Kidney epithelial cell (primary cell): ENCODE results near the gene RPS19BP1. TPM values are rescaled to one million over a fixed set of nuclear protein-coding genes. Genes with fewer than 3 reads are reported as not detected.

ENCODE experiments used
- DNase-seq: peaks from one replicate; pipeline ENCODE4 v3.0.0-alpha.2; 2010; ENCODE audit warnings: low read depth
- H3K27me3 ChIP-seq: 2 replicates; pipeline ENCODE4 v1.6.0; 2011; ENCODE audit warnings: low read length; ENCODE audit not compliant: control insufficient read depth, insufficient read depth
- H3K36me3 ChIP-seq: 2 replicates; pipeline ENCODE4 v1.5.1; 2011; ENCODE audit warnings: low read length; ENCODE audit not compliant: control insufficient read depth, insufficient read depth
- H3K4me3 ChIP-seq: 2 replicates; pipeline ENCODE4 v1.5.1; 2011; ENCODE audit warnings: low read depth, mild to moderate bottlenecking, control low read depth, low read length
- total RNA-seq: library from RNA; depleted of rRNA; stranded (reverse); fragments of >200 nt; gene quantifications from 2 replicates; pipeline ENCODE4 v1.2.3, GENCODE V29; 2015
- TF ChIP-seq, protein P1 (sequence below): IDR thresholded peaks from 2 replicates; pipeline ENCODE4 v1.5.1; 2011; ENCODE audit warnings: mild to moderate bottlenecking, moderate library complexity, low read length, control low read depth, inconsistent platforms; ENCODE audit not compliant: insufficient read depth, poor library complexity, severe bottlenecking

The RPS19BP1 gene
- total RNA-seq, 1 donor from 2014 or later, result 121 TPM

- Histone ChIP-seq H3K36me3 (peaks cover 4% of the 10 kb centered on the region), H3K4me3 (no peak overlapping the region), H3K27me3 (no peaks in the 10 kb centered on the region)
- TF ChIP-seq, protein P1, sequence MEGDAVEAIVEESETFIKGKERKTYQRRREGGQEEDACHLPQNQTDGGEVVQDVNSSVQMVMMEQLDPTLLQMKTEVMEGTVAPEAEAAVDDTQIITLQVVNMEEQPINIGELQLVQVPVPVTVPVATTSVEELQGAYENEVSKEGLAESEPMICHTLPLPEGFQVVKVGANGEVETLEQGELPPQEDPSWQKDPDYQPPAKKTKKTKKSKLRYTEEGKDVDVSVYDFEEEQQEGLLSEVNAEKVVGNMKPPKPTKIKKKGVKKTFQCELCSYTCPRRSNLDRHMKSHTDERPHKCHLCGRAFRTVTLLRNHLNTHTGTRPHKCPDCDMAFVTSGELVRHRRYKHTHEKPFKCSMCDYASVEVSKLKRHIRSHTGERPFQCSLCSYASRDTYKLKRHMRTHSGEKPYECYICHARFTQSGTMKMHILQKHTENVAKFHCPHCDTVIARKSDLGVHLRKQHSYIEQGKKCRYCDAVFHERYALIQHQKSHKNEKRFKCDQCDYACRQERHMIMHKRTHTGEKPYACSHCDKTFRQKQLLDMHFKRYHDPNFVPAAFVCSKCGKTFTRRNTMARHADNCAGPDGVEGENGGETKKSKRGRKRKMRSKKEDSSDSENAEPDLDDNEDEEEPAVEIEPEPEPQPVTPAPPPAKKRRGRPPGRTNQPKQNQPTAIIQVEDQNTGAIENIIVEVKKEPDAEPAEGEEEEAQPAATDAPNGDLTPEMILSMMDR, result no peak
- no peak for DNase-seq
Observed at GRCh38 chr22:39515266-39516050, 17.1 kb downstream of the RPS19BP1 start.

- no peak overlapping the region for H3K4me3 ChIP-seq
- peaks cover 4% of the 10 kb centered on the region for H3K36me3 ChIP-seq
- DNase-seq, result no peak
- no peaks in the 10 kb centered on the region for H3K27me3 ChIP-seq
- TF ChIP-seq, protein P1, result peak; percentile 81
Observed at GRCh38 chr22:39514373-39514973, 18.1 kb downstream of the RPS19BP1 start.

DNA sequence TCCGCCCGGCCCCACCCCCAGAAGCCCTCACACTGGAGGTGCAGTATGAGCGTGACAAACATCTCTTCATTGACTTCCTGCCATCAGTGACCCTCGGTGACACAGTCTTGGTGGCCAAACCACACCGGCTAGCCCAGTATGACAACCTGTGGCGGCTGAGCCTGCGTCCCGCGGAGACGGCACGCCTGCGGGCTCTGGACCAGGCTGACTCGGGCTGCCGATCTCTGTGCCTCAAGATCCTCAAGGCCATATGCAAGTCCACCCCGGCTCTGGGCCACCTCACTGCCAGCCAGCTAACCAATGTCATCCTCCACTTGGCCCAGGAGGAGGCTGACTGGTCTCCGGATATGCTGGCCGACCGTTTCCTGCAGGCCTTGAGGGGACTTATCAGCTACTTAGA is 18.8 kb downstream of the RPS19BP1 start:
- no peak for DNase-seq
- H3K27me3 ChIP-seq, result no peaks in the 10 kb centered on the region
- no peak overlapping the region for H3K4me3 ChIP-seq
- peaks cover 4% of the 10 kb centered on the region for H3K36me3 ChIP-seq
- TF ChIP-seq, protein P1, result no peak

- Histone ChIP-seq H3K36me3 (peaks cover 4% of the 10 kb centered on the region), H3K4me3 (no peak overlapping the region), H3K27me3 (no peaks in the 10 kb centered on the region)
- no peak for DNase-seq
- TF ChIP-seq, protein P1, result no peak
Observed at GRCh38 chr22:39512026-39512425, 20.5 kb downstream of the RPS19BP1 start.

GRCh38 chr22:39511226-39511625 is 21.3 kb downstream of the RPS19BP1 start:
- TF ChIP-seq, protein P1, result no peak

More at GRCh38 chr22:39511226-39511625, 21.3 kb downstream of the RPS19BP1 start:
- no peak overlapping the region for H3K4me3 ChIP-seq
- H3K36me3 ChIP-seq, result peaks cover 4% of the 10 kb centered on the region
- H3K27me3 ChIP-seq, result no peaks in the 10 kb centered on the region
- no peak for DNase-seq
